ENCODE data around the gene OR2T35. TPM values are rescaled to one million over a fixed set of nuclear protein-coding genes. Genes with fewer than 3 reads are reported as not detected.

OR2T35 gene, protein sequence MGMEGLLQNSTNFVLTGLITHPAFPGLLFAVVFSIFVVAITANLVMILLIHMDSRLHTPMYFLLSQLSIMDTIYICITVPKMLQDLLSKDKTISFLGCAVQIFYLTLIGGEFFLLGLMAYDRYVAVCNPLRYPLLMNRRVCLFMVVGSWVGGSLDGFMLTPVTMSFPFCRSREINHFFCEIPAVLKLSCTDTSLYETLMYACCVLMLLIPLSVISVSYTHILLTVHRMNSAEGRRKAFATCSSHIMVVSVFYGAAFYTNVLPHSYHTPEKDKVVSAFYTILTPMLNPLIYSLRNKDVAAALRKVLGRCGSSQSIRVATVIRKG
- total RNA-seq: not detected in 2 replicates

DNA sequence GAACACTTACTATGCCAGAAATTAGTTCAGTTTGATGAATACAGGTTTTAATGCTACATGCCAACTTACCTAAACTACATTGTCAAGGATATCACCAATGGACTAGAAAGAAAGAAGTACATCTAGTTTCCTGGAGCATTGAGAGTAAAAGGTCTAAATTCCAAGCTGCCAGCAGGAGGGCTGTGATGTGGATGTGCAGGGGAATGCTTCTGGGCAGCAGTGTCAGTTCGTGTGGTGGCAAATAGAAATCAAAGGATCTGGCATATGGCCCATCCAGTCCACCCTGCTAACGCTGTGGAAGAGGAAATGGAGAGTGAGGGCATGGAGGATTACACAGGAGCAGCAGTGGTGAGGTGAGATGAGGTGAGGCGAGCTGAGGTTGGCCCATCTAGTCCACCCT, at the start of gene OR2T35:
Gene OR2T35, minus strand, starts transcription at position 101 of the 400 bp plus-strand sequence. CDS start 6,020 bp downstream, outside the sequence.

DNA sequence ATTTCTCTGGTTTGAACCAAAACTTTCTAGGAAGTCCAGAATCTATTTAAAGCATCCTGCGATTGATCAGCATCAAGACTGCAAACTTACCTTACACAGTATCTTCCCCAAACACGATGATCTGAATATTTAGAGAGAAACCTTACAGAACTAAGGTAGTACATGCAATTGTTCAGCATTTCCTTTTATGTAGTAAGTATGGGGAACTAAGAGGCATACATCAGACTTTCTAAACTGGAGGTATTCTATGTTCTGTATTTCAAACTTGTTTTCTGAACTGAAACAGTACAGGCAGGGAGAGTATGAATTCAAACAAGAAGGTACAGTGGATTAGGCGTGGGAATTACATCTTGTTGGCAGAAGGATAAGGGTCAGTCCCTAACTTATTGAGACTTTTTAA, 10.3 kb upstream of the OR2T35 start, which contains the start of gene OR2T27:
Gene OR2T27, minus strand, starts transcription at position 175 of the 400 bp plus-strand sequence. CDS start 4,644 bp downstream, outside the sequence.

DNA sequence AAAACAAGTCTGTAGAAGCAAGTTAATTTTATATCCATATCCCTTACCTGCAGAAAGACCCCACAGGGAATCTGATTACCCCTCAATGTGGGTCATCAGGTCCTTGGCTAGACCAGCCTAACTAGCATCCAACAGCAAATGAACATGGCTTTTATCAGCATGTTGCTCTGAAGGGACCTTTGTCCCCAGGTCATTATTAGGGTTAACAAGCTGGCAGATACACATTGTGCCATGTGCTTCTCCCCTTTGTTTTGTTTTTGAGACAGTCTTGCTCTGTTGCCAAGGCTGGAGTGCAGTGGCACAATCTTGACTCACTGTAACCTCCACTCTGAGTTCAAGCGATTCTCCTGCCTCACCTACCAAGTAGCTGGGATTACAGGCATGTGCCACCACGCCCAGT, 10.1 kb downstream of the OR2T35 start, which contains the start of gene OR2T11:
Gene OR2T11, minus strand, starts transcription at position 101 of the 400 bp plus-strand sequence. CDS start 7,963 bp downstream, outside the sequence.

DNA sequence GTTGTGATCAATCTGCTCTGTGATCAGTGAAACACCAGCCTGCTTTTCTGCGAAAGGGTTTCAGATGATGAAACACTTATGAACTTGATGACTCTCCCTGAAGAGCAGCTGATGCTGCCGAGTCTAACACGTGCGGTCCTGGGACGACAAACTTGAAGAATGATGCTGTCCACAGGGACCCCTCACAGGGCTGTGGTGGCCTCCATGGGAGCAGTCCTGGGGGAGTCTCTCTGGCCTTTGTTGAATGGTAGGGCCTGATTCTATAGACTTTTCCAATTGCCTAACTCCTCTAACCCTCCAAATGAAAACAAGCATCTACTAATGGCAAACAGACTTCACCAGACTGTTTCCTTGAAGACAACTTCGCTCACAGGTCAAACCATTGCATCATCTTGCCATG, 47.5 kb downstream of the OR2T35 start, which contains the start of gene OR2T10:
Gene OR2T10, minus strand, starts transcription at position 112 of the 400 bp plus-strand sequence. CDS start 3,932 bp downstream, outside the sequence.

Other genes with a start within 250 kb of the OR2T35 start
- not detected in 2 replicates for gene OR2T1, start 242.2 kb downstream of the OR2T35 start, total RNA-seq
- not detected in 2 replicates for gene OR2T2, start 199.6 kb downstream of the OR2T35 start, total RNA-seq
- gene OR2T3, start 171.9 kb downstream of the OR2T35 start, total RNA-seq: not detected in 2 replicates
- not detected in 2 replicates for gene OR2T5, start 156.7 kb downstream of the OR2T35 start, total RNA-seq
- gene OR2G6, start 137.2 kb downstream of the OR2T35 start, total RNA-seq: not detected in 2 replicates
- gene OR2T29, start 82.5 kb downstream of the OR2T35 start, total RNA-seq: not detected in 2 replicates
- gene OR2T34, start 70.5 kb downstream of the OR2T35 start, total RNA-seq: not detected in 2 replicates
- gene OR2T10, start 47.6 kb downstream of the OR2T35 start, total RNA-seq: not detected in 2 replicates
- gene OR2T11, start 10.2 kb downstream of the OR2T35 start, total RNA-seq: not detected in 2 replicates
- gene OR2T27, start 10.2 kb upstream of the OR2T35 start, total RNA-seq: not detected in 2 replicates
- gene OR14I1, start 57.5 kb upstream of the OR2T35 start, total RNA-seq: not detected in 2 replicates
- not detected in 2 replicates for gene LYPD8, start 110.5 kb upstream of the OR2T35 start, total RNA-seq
- gene SH3BP5L, start 180.6 kb upstream of the OR2T35 start, total RNA-seq: 19.4 and 19.6 TPM in 2 replicates
- gene ZNF672, start 192.9 kb upstream of the OR2T35 start, total RNA-seq: 14.3 and 17.2 TPM in 2 replicates
- 4.3 and 7.2 TPM in 2 replicates for gene ZNF692, start 213.8 kb upstream of the OR2T35 start, total RNA-seq